ENCODE data around the gene MESP1.
A peak's percentile ranks its signal among the peaks of the same experiment; 100 is the strongest.

Gene MESP1

GRCh38 chr15:89774492-89774891 is 23.4 kb upstream of the MESP1 start:
- H3K4me2 ChIP-seq: no peak overlapping the region
- no peak overlapping the region for H3K27ac ChIP-seq
- H3K27me3 ChIP-seq (ENCODE audit: insufficient read depth, low read depth): no peaks in the 10 kb centered on the region
- no peak overlapping the region for H3K4me3 ChIP-seq (IDR thresholded peaks at IDR 0.05; ENCODE audit: insufficient read depth, low read depth, low read length)
- no peak overlapping the region for H3K9ac ChIP-seq
- H3K79me2 ChIP-seq (ENCODE audit: insufficient read depth, low read depth): no peaks in the 10 kb centered on the region
- H2AFZ ChIP-seq (ENCODE audit: low read depth): no peak overlapping the region
- H4K20me1 ChIP-seq (ENCODE audit: insufficient read depth): no peaks in the 10 kb centered on the region
- no peaks in the 10 kb centered on the region for H3K36me3 ChIP-seq (ENCODE audit: insufficient read depth)
- H3K4me1 ChIP-seq (ENCODE audit: low read depth, poor library complexity, severe bottlenecking): peaks cover 32% of the 10 kb centered on the region
- TF ChIP-seq, protein P1, sequence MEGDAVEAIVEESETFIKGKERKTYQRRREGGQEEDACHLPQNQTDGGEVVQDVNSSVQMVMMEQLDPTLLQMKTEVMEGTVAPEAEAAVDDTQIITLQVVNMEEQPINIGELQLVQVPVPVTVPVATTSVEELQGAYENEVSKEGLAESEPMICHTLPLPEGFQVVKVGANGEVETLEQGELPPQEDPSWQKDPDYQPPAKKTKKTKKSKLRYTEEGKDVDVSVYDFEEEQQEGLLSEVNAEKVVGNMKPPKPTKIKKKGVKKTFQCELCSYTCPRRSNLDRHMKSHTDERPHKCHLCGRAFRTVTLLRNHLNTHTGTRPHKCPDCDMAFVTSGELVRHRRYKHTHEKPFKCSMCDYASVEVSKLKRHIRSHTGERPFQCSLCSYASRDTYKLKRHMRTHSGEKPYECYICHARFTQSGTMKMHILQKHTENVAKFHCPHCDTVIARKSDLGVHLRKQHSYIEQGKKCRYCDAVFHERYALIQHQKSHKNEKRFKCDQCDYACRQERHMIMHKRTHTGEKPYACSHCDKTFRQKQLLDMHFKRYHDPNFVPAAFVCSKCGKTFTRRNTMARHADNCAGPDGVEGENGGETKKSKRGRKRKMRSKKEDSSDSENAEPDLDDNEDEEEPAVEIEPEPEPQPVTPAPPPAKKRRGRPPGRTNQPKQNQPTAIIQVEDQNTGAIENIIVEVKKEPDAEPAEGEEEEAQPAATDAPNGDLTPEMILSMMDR (conservative IDR thresholded peaks at IDR 0.05; ENCODE audit: low read depth, low read length): no peak

DNA sequence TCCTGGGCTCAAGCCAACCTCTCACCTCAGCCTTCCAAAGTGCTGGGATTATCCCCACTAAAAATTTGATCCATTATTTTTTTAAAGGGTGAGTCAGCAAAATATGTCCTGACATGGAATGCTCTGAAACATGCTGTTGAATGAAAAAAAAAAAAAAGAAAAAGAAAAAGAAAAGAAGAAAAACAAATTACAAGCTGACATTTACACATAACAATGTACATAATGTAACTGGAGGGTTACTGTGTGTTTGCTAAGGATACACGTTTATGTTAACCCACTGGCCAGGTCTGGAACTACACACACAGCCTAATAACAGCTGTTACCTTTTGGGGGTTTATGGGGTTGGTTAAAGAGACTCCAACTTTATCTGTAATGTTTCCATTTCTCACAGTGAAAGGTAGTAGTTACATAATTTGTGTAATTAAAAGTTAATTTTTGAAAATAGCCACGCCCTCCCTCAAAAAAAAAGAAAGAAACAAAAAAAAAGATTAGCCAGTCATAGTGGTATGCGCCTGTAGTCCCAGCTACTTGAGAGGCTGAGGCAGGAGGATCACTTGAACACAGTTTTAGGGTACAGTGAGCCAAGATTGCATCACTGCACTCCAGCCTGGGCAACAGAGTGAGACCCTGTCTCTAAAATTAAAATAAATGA is 22.0 kb upstream of the MESP1 start:
- TF ChIP-seq, protein P1 (conservative IDR thresholded peaks at IDR 0.05; ENCODE audit: low read depth, low read length): 0 out of 2 replicates have a peak, but pooled peaks have one; percentile 15
- peaks cover 24% of the 10 kb centered on the region for H3K4me1 ChIP-seq (ENCODE audit: low read depth, poor library complexity, severe bottlenecking)
- no peaks in the 10 kb centered on the region for H4K20me1 ChIP-seq (ENCODE audit: insufficient read depth)
- H3K9ac ChIP-seq: no peak overlapping the region
- H3K79me2 ChIP-seq (ENCODE audit: insufficient read depth, low read depth): no peaks in the 10 kb centered on the region
- no peaks in the 10 kb centered on the region for H3K36me3 ChIP-seq (ENCODE audit: insufficient read depth)
- peak overlapping the region; percentile 6; the same call in 1 of the 2 replicates for H3K4me2 ChIP-seq
- H2AFZ ChIP-seq (ENCODE audit: low read depth): no peak overlapping the region
- no peak overlapping the region for H3K27ac ChIP-seq
- H3K4me3 ChIP-seq (IDR thresholded peaks at IDR 0.05; ENCODE audit: insufficient read depth, low read depth, low read length): no peak overlapping the region
- H3K27me3 ChIP-seq (ENCODE audit: insufficient read depth, low read depth): no peaks in the 10 kb centered on the region

GRCh38 chr15:89770041-89770440 is 19.0 kb upstream of the MESP1 start:
- Histone ChIP-seq H3K4me3 (IDR thresholded peaks at IDR 0.05; ENCODE audit: insufficient read depth, low read depth, low read length) (no peak overlapping the region), H3K36me3 (ENCODE audit: insufficient read depth) (no peaks in the 10 kb centered on the region), H4K20me1 (ENCODE audit: insufficient read depth) (no peaks in the 10 kb centered on the region), H3K27me3 (ENCODE audit: insufficient read depth, low read depth) (no peaks in the 10 kb centered on the region), H3K4me2 (no peak overlapping the region), H3K9ac (no peak overlapping the region), H3K27ac (no peak overlapping the region), H3K4me1 (ENCODE audit: low read depth, poor library complexity, severe bottlenecking) (peaks cover 28% of the 10 kb centered on the region), H3K79me2 (ENCODE audit: insufficient read depth, low read depth) (no peaks in the 10 kb centered on the region), H2AFZ (ENCODE audit: low read depth) (no peak overlapping the region)
- TF ChIP-seq, protein P1 (conservative IDR thresholded peaks at IDR 0.05; ENCODE audit: low read depth, low read length): no peak

DNA sequence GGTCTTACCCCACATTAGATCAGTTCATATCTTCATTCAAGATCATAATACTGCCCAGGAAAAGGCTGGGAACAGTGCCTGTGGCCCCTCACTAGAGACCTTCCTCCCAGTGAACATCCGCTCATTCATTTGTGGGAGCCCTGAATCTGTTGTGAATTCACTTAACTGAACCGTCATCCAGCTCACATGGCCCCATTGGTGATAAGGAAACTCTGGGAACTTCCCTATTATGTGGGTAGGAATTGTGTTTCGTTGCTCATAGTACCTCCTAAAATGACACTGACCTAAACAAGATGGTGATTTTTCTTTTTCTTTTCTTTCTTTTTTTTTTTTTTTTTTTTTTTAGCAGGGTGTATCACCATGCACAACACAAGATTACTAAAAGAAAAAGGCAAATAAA is 18.3 kb upstream of the MESP1 start:
- H2AFZ ChIP-seq (ENCODE audit: low read depth): no peak overlapping the region
- no peaks in the 10 kb centered on the region for H3K79me2 ChIP-seq (ENCODE audit: insufficient read depth, low read depth)
- H3K27me3 ChIP-seq (ENCODE audit: insufficient read depth, low read depth): no peaks in the 10 kb centered on the region
- no peaks in the 10 kb centered on the region for H4K20me1 ChIP-seq (ENCODE audit: insufficient read depth)
- H3K9ac ChIP-seq: no peak overlapping the region
- TF ChIP-seq, protein P1 (conservative IDR thresholded peaks at IDR 0.05; ENCODE audit: low read depth, low read length): no peak
- H3K36me3 ChIP-seq (ENCODE audit: insufficient read depth): no peaks in the 10 kb centered on the region
- no peak overlapping the region for H3K27ac ChIP-seq
- peaks cover 28% of the 10 kb centered on the region for H3K4me1 ChIP-seq (ENCODE audit: low read depth, poor library complexity, severe bottlenecking)
- no peak overlapping the region for H3K4me2 ChIP-seq
- H3K4me3 ChIP-seq (IDR thresholded peaks at IDR 0.05; ENCODE audit: insufficient read depth, low read depth, low read length): no peak overlapping the region

Data from KMS-11 (cell line).